NCI-H345 treated with DMSO at 0.1 percent for 48 hours (cell line): ENCODE measurements around the gene SLC8A2.
"Not testable (repeated sequence)": the region's sequence is repeated elsewhere in the genome, so short reads cannot be mapped to it uniquely, and the experiment has no call there.

Source experiments
- DNase-seq: peaks from one replicate; lab custom pipeline; 2025; ENCODE audit not compliant: unreplicated experiment; lab: John Stamatoyannopoulos, UW

The SLC8A2 gene

DNA sequence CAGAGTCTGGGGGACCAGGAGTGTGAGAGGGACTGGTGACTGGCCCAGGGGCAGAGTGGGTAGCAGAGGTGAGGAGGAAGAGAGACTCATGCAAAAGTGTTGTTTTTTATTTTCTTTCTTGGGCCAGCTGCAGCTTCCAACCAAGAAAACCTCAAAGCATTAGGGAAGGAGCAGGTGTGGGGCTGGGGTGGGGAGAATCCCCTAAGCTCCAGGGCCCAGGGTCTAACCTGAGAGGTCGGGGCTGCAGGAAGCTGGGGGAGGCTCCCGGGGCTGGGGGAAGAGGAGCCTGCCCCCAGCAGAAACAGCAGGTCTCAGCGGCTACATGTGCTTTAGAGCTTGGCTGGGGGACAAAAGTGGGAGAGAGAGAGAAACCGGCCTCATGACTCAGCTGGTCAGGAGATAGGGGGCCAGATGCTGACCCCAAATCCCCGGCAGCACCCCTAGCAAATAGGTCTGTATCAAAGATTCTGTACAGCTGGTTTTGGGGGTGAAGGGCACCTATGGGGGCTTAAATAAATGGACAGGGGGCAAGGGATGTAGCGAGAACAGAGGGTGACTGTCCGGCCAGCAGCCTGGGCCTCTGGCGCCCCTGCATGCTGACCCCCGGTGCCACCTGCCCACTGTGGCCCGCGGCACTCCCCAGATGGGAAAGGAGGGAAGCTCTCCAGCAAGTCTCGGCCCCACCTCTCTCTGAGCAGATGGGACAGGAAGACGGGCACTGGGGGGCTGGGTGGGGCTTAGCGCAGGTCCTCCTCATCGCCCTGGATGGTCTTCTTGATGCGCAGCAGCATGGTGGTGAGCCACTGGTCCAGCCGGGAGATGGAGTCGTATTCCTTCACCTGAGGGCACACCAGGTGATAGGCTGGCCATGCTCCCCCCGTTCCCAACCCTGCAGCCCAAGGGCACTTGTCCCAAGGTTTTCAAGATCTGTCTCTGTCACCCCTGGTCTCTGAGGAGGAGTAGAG is 16.1 kb upstream of the SLC8A2 start:
- no peak for DNase-seq

DNA sequence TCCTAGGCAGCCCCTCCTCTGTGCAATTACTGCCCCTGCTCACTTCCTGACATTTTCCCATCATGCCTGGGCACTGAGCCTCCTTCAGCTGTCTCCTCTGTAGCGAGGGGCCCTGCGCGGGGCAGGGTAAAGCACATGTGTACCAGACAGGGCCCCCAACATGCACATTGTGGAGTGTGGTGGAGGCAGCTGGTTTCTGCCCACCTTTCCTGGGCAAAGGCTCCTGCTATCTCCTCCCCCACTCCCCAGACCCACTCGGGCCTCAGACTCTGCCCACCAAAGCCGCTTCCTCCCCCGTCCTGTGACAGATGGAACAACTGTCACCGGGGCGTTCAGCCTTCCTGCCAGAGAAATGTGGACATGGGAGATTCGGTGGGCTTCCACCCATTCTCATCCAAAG is 15.2 kb upstream of the SLC8A2 start:
- DNase-seq = no peak

- not testable (repeated sequence) for DNase-seq
These were observed 14.5 kb upstream of the SLC8A2 start for GRCh38 chr19:47486220-47486619.

DNA sequence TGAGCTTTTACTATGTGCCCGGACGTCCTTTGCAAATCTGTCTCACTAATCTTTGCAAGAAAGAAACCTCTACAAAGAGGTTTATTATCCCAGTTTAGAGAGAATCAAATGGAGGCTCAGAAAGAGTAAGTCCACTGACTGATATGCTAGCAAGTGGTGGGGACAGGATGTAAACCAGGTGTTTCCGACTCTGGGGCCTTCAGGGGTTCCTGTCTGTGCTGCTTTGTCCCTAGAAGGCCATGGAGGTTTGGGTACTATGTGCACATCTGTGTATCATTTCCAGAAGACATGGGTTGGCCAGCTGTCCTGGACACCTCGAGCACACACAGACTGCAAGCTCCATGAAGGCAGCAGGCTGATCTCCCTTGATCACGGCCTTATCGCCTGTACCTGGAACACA is 13.5 kb upstream of the SLC8A2 start:
- no peak for DNase-seq

- peak; percentile 48 for DNase-seq
These were observed 12.4 kb upstream of the SLC8A2 start, which contains the start of gene KPTN for GRCh38 chr19:47483800-47484690. Gene KPTN, minus strand, starts transcription at chr19:47484219. Its CDS starts 59 bp downstream, at chr19:47484160.

DNA sequence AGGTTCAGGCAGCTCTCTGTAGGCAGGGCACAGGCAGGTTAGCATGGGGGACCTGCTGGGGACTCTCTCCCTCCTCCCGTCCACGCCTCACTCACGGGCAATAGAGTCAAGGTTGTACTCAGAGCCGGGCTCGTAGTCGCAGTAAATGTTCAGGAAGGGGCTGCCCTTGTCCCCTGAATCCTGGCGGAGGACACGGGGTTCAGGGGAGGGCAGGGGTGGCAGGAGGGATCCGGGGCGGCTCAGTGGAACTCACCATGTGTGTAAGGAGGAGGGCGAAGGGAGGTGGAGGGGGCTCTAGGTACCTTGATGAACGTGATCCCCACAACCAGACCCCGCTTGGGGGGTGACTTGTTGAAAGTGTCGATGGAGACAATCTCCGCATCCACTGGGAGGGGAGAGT is 11.5 kb upstream of the SLC8A2 start:
- no peak for DNase-seq

- no peak for DNase-seq
These were observed 9.9 kb upstream of the SLC8A2 start for GRCh38 chr19:47481460-47482052.

GRCh38 chr19:47480658-47481057 is 9.0 kb upstream of the SLC8A2 start:
- no peak for DNase-seq

- DNase-seq = no peak
These were observed 8.2 kb upstream of the SLC8A2 start for GRCh38 chr19:47479701-47480503.

DNA sequence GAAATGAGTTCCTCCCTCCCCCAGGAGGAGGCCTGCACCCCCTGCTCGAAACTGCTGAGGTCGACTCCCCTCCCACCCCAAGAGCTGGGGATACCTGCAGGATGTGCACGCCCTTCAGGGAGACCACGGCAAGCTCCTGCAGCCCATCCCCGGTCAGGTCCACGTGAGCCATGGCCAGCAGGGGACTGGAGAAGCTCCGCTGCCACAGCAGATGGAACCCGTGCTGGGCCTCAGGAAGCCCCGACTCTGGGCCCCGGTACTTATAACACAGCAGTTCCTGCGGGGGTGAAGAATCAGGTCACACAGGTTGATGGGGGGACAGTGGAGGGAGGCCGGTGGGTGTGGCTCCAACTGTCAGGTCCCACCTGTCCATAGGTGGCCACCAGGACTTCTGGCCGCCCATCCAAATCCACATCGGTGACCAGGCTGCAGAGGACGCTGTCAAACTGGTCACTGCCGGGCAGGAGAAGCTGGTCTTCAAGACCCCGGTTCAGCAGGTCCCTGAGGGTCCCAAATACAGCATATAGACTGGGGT is 4.8 kb upstream of the SLC8A2 start:
- DNase-seq = no peak

DNA sequence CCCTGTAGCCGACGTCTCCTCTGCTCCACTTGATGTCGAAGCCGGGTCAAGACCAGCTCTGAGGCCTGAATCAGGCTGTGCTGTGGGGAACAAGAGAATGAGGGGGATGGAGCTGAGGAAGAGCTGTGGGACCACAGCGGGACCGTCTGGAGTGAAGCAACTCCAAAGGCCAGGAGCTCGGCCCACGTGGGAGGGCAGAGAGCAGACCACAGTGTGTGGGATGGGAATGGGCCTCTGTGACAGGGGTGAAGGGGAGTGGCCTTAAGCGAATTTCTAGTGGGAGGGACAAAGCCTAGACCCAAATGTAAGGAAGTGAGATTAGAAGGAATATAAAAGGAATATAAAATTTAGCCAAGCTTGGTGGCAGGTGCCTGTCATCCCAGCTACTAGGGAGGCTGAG is 3.8 kb upstream of the SLC8A2 start:
- DNase-seq = no peak

DNA sequence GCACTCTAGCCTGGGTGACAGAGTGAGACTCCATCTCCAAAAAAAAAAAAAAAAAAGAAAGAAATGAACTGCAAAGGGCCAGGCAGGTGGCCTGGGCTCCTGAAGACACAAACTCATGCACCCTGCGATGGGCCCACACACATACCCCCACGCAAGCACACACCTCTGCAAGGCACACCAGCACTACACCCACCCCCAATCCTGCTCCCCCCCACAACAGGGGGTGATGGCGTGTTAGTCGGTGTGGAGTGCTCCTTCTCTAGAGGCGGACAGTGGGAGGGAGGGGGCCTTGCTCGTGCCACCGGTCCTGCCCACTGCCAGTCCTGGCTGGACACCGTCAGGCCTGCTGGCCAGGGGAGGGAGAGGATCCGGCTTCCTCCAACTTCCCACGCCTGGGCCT is 1.6 kb upstream of the SLC8A2 start:
- DNase-seq = no peak

DNA sequence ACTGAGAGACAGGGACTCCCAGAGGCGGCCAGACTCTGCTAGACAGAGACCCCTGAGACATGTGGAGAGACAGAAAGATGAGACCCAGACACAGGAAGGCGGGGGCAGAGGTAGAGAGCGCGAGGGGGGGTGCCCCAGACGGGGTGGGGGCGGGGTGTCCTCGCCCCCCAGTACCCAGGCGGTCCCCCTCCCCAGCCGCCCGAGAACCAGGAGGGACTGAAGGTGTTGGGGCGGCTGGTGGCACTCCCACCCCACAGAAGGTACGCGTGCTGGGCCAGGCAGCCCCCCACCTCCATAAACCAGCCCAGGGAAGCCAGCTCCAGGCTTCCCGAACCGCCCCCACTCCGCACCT is 336 bp downstream of the SLC8A2 start:
- no peak for DNase-seq

DNA sequence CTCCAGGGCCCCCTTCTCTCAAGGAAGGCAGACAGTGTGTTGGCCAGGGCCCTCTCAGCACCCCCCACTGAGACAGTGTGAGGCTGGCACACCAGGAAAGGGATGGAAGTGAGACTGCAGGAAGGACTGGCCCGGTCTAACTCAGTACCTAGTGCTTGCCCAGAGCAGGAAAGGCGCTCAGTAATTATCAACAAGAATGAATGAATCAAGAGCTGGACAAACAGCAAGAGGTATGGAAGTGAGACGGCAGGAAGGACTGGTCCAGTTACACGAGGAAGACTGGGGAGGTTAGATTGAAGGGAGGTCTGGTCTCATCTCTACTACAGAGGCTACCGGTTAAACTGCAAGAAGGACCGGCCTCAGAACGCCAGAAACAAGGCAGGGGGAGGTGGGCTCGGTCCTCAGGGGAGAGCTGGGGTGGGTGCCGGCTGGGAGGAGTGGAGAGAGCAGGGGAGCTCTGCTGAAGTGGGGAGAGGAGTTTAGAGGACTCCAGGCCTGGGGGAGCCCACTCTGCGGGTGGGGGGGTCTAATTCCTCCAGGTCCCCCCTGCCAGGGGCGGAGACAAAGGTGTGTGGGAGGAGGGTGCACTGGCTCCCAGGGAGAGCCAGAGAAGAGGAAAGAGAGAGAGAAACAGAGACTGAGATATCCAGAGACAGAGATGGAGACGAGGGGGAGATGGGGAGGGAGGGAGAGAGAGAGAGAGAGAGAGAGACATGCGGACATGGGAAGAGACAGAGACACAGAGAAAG is 1.1 kb downstream of the SLC8A2 start:
- no peak for DNase-seq

DNA sequence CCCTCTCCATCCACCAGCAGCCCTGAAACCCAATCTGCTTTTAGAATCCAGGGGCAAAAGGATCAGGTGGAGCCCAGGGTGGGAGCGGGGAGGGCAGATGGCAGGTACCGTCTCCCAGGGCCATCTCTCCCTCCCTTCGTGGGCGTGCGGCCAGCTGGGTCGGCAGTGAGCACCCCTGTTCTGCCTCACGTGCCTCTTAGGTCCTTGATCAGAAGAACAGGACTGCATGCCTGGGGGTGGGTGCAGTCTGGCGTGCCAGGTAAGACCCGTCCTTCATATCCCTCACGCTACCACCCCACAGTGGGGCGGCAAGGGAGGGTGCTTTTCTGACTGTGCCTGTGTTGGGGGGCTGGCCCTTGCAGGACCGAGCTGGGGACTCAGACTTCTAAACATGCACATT is 2.0 kb downstream of the SLC8A2 start:
- no peak for DNase-seq

- DNase-seq = no peak
These were observed 2.4 kb downstream of the SLC8A2 start for GRCh38 chr19:47469363-47469700.

- DNase-seq = no peak
These were observed 3.8 kb downstream of the SLC8A2 start for GRCh38 chr19:47467914-47468313.

- no peak for DNase-seq
These were observed 5.7 kb downstream of the SLC8A2 start for GRCh38 chr19:47465957-47466356.

DNA sequence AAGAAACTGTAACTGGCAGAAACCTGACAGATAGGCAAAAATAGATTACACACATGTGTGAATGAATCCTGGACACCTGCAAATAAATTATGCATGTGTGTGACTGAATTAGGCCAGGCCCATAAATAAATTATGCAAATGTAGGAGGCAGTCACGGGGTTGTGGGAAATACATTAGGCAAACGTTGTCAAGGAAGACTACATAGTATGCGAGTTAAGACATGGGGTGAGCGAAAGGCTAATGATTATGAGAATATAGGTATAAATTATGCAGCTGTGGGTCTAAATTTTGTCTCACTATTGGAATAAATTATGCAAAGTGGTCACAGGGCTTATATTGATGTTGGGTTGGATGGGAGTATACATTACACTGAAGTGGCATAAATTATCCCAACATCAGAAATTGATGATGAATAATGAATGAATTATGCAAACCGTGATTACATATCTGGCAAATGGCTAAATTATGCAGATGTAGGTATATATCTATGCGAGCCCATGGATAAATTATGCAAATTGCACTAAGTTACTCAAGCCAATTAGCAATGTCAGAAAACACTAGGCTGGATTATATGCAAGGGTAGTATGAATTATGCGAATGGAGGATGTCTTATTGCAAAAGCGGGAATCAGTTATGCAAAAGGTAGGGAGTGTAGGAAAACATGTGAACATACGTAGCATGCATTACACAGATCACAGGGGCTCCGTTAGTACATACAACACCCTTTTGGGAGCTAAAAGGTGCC is 6.8 kb downstream of the SLC8A2 start:
- no peak for DNase-seq
